Activated CD8-positive, alpha-beta memory T cell treated with anti-CD3 and anti-CD28 coated beads, Interleukin-2, amount 50 U/mL, for 1 hour (primary cell): Measurements from ENCODE around the gene FAM241A.
"Not testable (repeated sequence)": the region's sequence is repeated elsewhere in the genome, so short reads cannot be mapped to it uniquely, and the experiment has no call there.

ENCODE experiments used
- DNase-seq: peaks from one replicate; pipeline ENCODE4 v3.0.0-alpha.2; 2020; ENCODE audit errors: extremely low read depth

Gene FAM241A

DNA sequence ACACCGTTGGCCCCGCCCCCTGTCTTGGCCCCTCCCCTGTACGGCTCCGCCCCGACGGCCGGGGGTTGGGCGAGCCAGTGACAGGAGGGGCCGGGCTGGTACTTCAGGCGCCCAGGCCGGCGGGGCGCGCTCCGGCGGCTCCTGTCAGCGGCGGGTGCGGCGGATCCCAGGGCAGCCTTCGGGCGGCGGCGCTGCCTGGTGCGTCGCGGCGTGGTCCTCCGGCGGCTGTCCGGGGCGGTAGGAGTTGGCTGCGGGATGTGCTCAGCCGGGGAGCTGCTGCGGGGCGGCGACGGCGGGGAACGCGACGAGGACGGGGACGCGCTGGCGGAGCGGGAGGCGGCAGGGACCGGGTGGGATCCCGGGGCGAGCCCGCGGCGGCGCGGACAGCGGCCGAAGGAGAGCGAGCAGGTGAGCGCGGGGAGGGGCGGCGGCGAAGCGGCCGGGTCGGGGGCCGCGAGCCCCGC lies at the start of gene FAM241A:
TSS of gene FAM241A (plus strand) at position 129 of the 464 bp plus-strand sequence. CDS start at position 256, 127 bp downstream.
- DNase-seq = peak; percentile 63

- no peak for DNase-seq
Observed at GRCh38 chr4:112098841-112099530, 46.3 kb upstream of the FAM241A start.

GRCh38 chr4:112099701-112100297 lies 45.5 kb upstream of the FAM241A start:
- DNase-seq = no peak

DNA sequence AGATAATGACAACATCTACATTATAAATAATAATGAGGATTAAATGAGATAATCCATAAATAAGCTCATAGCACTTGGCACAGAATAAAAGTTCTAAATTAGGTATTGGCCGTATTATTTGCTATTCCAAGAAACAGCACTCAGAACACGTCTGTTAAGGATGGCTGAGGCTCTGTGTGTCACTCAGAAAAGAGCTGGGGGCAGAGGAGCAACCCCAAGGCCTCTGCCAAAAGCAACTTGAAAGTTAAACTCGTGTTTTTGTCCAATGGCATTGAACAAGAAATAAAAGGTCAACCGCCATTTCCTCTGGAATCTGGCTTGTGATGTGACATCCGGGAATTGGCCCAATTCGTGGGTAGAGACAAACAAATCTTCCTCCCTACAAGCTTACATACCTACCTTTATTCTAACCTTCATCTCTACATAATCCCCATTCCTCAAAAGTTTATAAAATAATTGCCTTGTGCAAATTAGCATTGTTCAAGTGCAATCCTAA lies 42.3 kb upstream of the FAM241A start:
- no peak for DNase-seq

DNA sequence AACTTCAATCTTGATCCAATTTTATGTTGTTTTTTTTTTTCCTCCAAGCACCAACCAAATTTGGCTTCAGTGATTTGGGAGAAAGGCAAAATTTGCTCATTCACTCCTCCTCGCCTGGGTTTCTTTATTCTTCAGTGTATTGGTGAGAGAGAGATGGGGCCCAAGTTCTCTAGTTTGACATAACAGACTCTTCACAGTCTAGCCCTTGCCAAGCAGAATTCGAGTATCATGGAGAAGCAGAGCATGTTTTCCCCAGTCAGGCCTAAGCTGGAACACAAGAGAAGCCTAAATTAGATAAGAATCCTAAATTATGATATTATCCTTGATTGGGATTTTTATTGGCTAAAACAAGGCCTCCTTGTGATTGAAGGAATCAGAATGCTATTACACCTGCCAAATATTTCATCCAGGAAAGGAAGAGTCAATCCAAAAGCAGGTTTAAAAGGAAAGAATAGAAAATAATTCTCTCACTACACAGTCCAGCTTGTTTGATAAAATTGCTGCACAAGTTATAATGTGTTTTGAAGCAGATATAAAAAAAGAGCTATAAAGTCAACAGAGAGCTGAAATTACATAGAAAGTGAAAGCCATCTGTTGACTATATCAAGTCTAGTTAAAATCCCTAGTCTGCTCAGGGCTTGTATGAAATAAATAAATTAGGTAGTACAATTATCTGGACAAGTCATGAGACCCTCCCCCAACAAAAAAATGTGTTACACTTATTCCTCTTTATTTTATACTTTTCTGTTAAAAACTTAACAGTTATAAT lies 39.9 kb upstream of the FAM241A start:
- no peak for DNase-seq

- no peak for DNase-seq
Observed at GRCh38 chr4:112109360-112110058, 35.7 kb upstream of the FAM241A start.

GRCh38 chr4:112110059-112110425 lies 35.2 kb upstream of the FAM241A start:
- no peak for DNase-seq

GRCh38 chr4:112111306-112111705 lies 33.9 kb upstream of the FAM241A start:
- DNase-seq = no peak

GRCh38 chr4:112112095-112112494 lies 33.2 kb upstream of the FAM241A start:
- not testable (repeated sequence) for DNase-seq

DNA sequence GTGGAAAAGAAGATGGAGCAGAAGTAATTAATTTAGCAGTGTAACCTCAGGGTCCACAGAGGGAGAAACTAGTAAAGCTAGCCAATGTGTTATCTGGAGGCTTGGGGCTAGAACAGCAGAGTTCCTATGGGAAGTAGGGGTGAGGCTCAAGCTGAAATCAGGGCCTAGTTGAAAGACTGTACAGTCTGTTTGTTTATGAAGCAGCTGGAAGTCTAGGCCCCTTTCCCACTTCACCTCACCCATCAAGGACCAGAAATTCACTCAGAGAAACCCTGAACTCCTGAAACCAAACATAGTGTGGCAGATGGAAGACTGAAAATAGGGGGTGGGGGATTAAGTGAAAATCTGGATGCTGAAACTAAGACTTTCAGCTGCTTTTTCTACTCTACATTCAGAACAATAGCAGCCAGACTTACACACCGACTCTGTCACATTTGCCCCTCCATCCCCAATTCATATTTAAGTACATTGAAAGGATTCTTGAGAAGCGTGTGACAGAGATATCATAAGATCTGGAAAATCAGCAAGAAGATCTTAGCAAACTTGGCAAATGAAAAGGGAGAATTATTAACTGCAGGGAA lies 32.6 kb upstream of the FAM241A start:
- no peak for DNase-seq

- DNase-seq = no peak
Observed at GRCh38 chr4:112113864-112114263, 31.4 kb upstream of the FAM241A start.

- no peak for DNase-seq
Observed at GRCh38 chr4:112114452-112114851, 30.8 kb upstream of the FAM241A start.

DNA sequence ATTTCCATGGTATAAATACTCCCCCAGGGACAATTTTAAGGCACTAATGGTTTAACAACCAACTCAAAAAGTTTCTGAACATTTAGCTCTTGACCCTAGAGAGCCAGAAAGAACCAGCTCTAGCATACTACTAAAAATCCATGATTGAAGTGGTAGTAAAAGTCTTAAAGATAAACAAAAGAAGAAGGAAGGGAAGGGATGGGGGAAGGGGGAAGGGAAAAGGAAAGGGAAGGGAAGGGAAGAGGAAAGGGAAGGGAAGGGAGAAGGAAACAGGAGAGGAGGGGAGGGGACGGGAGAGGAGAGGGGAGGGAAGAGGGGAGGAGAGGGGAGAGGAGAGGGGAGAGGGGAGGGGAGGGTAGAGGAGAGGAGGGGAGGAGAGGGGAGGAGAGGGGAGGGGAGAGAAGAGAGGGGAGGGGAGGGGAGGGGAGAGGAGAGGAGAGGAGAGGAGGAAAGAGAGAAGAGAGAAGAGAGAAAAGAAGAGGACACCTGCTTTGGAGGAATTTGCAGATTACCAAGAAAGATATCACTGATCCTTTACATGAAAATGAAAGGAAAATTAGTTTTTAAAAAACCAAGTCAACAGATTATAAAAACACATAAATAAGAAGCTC lies 26.4 kb upstream of the FAM241A start:
- no peak for DNase-seq

DNA sequence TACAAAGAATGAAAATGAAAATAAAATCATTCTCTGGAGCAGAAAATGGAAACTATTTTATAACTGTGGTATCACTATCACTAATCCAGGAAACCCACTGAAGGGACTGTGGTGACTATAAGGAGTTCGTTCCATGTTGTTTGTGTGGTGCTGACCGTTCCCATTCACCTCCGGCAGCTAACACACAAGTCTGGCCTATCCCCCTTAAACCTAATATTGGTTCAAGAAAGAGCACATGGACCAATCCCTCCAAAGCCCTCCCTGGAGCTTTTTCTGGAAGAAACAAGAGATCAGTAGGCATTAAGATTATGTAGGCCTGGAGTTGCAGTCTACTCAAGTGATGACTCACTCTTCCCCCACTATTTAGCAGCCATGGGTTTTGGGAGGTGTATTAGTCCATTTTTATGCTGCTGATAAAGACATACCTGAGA lies 25.9 kb upstream of the FAM241A start:
- DNase-seq = no peak

DNA sequence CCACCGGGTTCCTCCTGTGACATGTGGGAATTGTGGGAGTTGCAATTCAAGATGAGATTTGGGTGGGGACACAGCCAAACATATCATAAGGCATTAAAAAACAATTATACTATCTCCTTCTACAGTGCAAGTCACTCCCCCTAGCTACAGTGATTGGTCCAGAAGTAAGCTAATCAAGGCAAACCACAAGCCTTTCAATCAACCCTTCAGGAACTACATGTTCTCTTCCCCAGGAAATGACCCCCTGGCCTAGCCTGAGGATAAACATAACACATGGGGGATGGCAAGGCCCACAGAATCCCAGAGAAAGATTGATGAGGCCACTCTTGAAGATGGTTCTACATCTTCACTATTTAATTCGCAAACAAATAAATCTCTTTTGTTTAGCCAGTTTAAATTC lies 25.2 kb upstream of the FAM241A start:
- no peak for DNase-seq

- no peak for DNase-seq
Observed at GRCh38 chr4:112125416-112125815, 19.8 kb upstream of the FAM241A start.

DNA sequence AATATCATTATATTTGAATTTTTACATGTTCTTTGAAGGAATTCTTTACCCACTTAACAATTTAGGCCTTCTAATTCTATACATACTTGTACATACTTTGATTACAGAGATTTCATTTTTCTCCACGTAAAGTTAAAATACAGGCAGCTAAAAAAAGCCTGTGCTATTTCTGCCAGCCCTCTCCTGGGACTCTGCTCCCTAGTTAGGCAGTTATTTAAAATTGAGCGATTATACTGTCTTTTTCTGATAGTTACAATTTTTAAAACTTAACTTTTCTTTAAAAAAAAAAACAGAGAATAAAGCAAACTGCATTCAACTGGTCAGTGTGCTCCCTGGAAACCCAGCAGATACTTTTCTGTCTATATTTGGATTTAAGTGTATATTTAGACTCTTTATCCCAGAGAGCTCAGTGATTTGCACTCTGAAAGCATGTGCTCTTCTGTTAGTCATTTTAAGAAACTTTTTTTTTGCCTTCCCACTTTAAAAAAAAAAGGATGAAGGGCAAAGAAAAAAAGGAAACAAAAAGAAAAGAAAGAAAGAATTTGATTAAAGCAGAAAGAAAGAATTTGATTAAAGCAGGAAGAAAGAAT lies 18.1 kb upstream of the FAM241A start:
- no peak for DNase-seq

DNA sequence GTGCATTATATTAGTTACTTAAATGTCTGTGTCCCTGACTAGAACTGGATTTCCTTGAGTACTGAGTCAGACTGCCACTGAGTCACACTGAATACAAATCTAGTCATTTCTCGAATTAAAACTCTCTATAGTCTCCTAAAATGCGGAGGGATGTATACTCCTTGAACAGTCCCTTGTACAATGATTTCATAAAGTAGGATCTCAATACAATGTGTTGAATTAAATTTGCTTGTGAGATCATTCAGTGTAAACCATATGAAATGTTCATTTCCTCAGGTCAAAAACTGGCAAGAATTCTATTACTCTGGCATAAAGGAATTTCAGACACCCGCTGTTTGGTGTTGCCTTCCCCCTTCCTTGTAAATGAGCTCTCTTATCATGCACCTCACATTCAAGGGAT lies 17.5 kb upstream of the FAM241A start:
- DNase-seq = no peak

- DNase-seq = no peak
Observed at GRCh38 chr4:112128452-112128851, 16.8 kb upstream of the FAM241A start.

DNA sequence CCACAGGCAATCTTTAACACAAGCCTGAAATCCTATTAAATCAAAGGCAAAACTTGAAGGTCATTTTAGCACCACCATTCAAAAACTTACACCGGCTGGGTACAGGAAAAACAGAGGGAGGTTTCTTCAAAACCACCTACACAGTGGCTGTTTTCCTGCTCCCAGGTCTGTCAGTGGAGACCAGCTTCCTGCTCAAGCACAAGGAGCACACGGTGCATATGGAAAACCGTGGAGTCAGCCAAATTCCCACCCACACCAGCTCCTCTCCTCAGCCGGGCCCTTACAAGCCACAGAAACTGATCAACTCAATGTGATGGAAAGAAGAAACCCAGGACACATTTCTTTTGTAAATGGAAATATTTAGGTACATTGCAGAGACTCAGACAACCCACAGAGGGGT lies 14.3 kb upstream of the FAM241A start:
- DNase-seq = no peak

- no peak for DNase-seq
Observed at GRCh38 chr4:112136551-112136950, 8.7 kb upstream of the FAM241A start.
